NCI-H2029 (cell line): ENCODE measurements around the gene TPK1.

Experiments
- DNase-seq: peaks from one replicate; lab custom pipeline; 2025; lab: John Stamatoyannopoulos, UW

The TPK1 gene

GRCh38 chr7:144528536-144529045 lies 307.3 kb downstream of the TPK1 start:
- DNase-seq: no peak

GRCh38 chr7:144527051-144527471 lies 308.8 kb downstream of the TPK1 start:
- no peak for DNase-seq

GRCh38 chr7:144525956-144526355 lies 309.9 kb downstream of the TPK1 start:
- no peak for DNase-seq

- no peak for DNase-seq
Observed at GRCh38 chr7:144524271-144524670, 311.6 kb downstream of the TPK1 start.

- DNase-seq: no peak
Observed at GRCh38 chr7:144523621-144524020, 312.2 kb downstream of the TPK1 start.

- DNase-seq: no peak
Observed at GRCh38 chr7:144519925-144520324, 315.9 kb downstream of the TPK1 start.

- no peak for DNase-seq
Observed at GRCh38 chr7:144518360-144518759, 317.5 kb downstream of the TPK1 start.

GRCh38 chr7:144517749-144518148 lies 318.1 kb downstream of the TPK1 start:
- no peak for DNase-seq

GRCh38 chr7:144516729-144517525 lies 318.9 kb downstream of the TPK1 start:
- DNase-seq: no peak

- no peak for DNase-seq
Observed at GRCh38 chr7:144513334-144513733, 322.5 kb downstream of the TPK1 start.

- no peak for DNase-seq
Observed at GRCh38 chr7:144510621-144511020, 325.2 kb downstream of the TPK1 start.

GRCh38 chr7:144508702-144509101 lies 327.2 kb downstream of the TPK1 start:
- DNase-seq: no peak

GRCh38 chr7:144503215-144503614 lies 332.6 kb downstream of the TPK1 start:
- no peak for DNase-seq

GRCh38 chr7:144500225-144500624 lies 335.6 kb downstream of the TPK1 start:
- no peak for DNase-seq

GRCh38 chr7:144497282-144497681 lies 338.6 kb downstream of the TPK1 start:
- DNase-seq: no peak

- DNase-seq: no peak
Observed at GRCh38 chr7:144494355-144494754, 341.5 kb downstream of the TPK1 start.

GRCh38 chr7:144489504-144489903 lies 346.3 kb downstream of the TPK1 start:
- no peak for DNase-seq

GRCh38 chr7:144488977-144489376 lies 346.9 kb downstream of the TPK1 start:
- DNase-seq: no peak

GRCh38 chr7:144487901-144488300 lies 348.0 kb downstream of the TPK1 start:
- DNase-seq: no peak

GRCh38 chr7:144484445-144484844 lies 351.4 kb downstream of the TPK1 start:
- DNase-seq: no peak

- DNase-seq: no peak
Observed at GRCh38 chr7:144483189-144483588, 352.7 kb downstream of the TPK1 start.

GRCh38 chr7:144481833-144482232 lies 354.0 kb downstream of the TPK1 start:
- DNase-seq: no peak

GRCh38 chr7:144477348-144477747 lies 358.5 kb downstream of the TPK1 start:
- DNase-seq: no peak
